Endothelial cell of umbilical vein (primary cell): ENCODE measurements around the gene NME7. TPM values are rescaled to one million over a fixed set of nuclear protein-coding genes. Genes with fewer than 3 reads are reported as not detected.

Experiments used
- BruUV-seq: library from RNA; stranded (reverse); fragments of 400-500 nt; replicated peaks from 2 replicates; lab custom pipeline; 2021; lab: Mats Ljungman, UMichigan
- CTCF ChIA-PET: fragments of 300-600, 350-600 bp; sonication (Branson Sonifier 250); formaldehyde crosslinking; loops from one replicate; lab custom pipeline; 2021; ENCODE audit warnings: antibody characterized with exemption, inconsistent platforms; lab: Charles Lee
- POLR2A ChIA-PET: fragments of 300-600, 350-600 bp; sonication (Branson Sonifier 250); formaldehyde crosslinking; loops from one replicate; lab custom pipeline; 2021; ENCODE audit warnings: antibody characterized with exemption, inconsistent platforms; lab: Charles Lee
- DNase-seq: peaks from one replicate; pipeline ENCODE4 v3.0.0-alpha.2; 2011; ENCODE audit warnings: low read depth, low spot score
- FAIRE-seq: peaks from 2 replicates; lab custom pipeline; 2011; peaks lifted over from hg19 to GRCh38; lab: Jason Lieb, UNC
- H2AFZ ChIP-seq: 2 replicates; pipeline ENCODE4 v1.6.0; 2012; ENCODE audit warnings: low read depth, low read length, control low read depth, inconsistent platforms
- H3K27ac ChIP-seq: 2 replicates; pipeline ENCODE4 v1.5.1; 2011; ENCODE audit warnings: low read depth, mild to moderate bottlenecking, control low read depth, low read length, moderate library complexity; ENCODE audit not compliant: insufficient read depth
- H3K27me3 ChIP-seq, 2 experiments: 2 replicates each; pipeline versions ENCODE4 v1.6.0 to v1.6.1; 2011; ENCODE audit warnings: low read length in 2 of 2, mixed read lengths in 1 of 2; ENCODE audit not compliant: control insufficient read depth in 2 of 2, insufficient read depth in 2 of 2
- H3K36me3 ChIP-seq, 2 experiments: 2 replicates in 1 of 2; 3 replicates in 1 of 2; pipeline ENCODE4 v1.5.1; 2011; ENCODE audit warnings: low read length in 2 of 2, mild to moderate bottlenecking in 1 of 2, moderate library complexity in 1 of 2; ENCODE audit not compliant: control insufficient read depth in 2 of 2, insufficient read depth in 2 of 2; ENCODE audit errors: extremely low read depth in 1 of 2
- H3K4me1 ChIP-seq: 3 replicates; pipeline ENCODE4 v1.5.1; 2011; ENCODE audit warnings: mild to moderate bottlenecking, low read length; ENCODE audit not compliant: control insufficient read depth, insufficient read depth; ENCODE audit errors: extremely low read depth
- H3K4me2 ChIP-seq: 2 replicates; pipeline ENCODE4 v1.6.1; 2011; ENCODE audit warnings: low read length, control low read depth, mixed read lengths; ENCODE audit not compliant: insufficient read depth
- H3K4me3 ChIP-seq, 3 experiments: fragments of 200-600 bp in 1 of 3; sonication (generic), shearing (Covaris generic) in 1 of 3; replicated peaks in 1 of 3; 2 replicates each; pipeline ENCODE4 v1.5.1; 2011 to 2016; ENCODE audit warnings: control low read depth in 3 of 3, low read length in 3 of 3, mild to moderate bottlenecking in 2 of 3, inconsistent platforms in 1 of 3, low read depth in 1 of 3, moderate library complexity in 1 of 3; ENCODE audit not compliant: insufficient read depth in 1 of 3
- H3K79me2 ChIP-seq: 2 replicates; pipeline ENCODE4 v1.6.0; 2012; ENCODE audit warnings: low read length, inconsistent platforms; ENCODE audit not compliant: control insufficient read depth, insufficient read depth
- H3K9ac ChIP-seq: replicated peaks from 2 replicates; pipeline ENCODE3; 2011; ENCODE audit warnings: low read length, control low read depth; ENCODE audit not compliant: insufficient read depth; ENCODE audit errors: extremely low read depth
- H3K9me1 ChIP-seq: replicated peaks from 3 replicates; pipeline ENCODE4 v1.6.0; 2011; ENCODE audit warnings: mild to moderate bottlenecking, low read length; ENCODE audit not compliant: control insufficient read depth, insufficient read depth; ENCODE audit errors: extremely low read depth
- H3K9me3 ChIP-seq: replicated peaks from 2 replicates; pipeline ENCODE4 v1.5.1; 2012; ENCODE audit warnings: low read length, inconsistent platforms; ENCODE audit not compliant: control insufficient read depth, insufficient read depth
- H4K20me1 ChIP-seq: replicated peaks from 2 replicates; pipeline ENCODE3; 2011; ENCODE audit warnings: mild to moderate bottlenecking, low read length; ENCODE audit not compliant: control insufficient read depth, insufficient read depth; ENCODE audit errors: extremely low read depth
- CTCF ChIP-seq, 2 donors: IDR thresholded peaks; 1 replicate in 1 of 2; 2 replicates in 1 of 2; pipeline ENCODE4 v1.5.1; 2011; ENCODE audit warnings: low read length in 2 of 2, mild to moderate bottlenecking in 2 of 2, moderate library complexity in 2 of 2, control low read depth in 1 of 2, inconsistent platforms in 1 of 2, low read depth in 1 of 2; ENCODE audit not compliant: insufficient read depth in 1 of 2; ENCODE audit errors: extremely low read depth in 1 of 2
- EZH2 ChIP-seq: IDR thresholded peaks from 2 replicates; pipeline ENCODE4 v1.6.1; 2012; ENCODE audit warnings: borderline replicate concordance, low read depth, mild to moderate bottlenecking, moderate library complexity, low read length, inconsistent platforms; ENCODE audit not compliant: severe bottlenecking
- FOS ChIP-seq: IDR thresholded peaks from 2 replicates; pipeline ENCODE4 v1.6.1; 2011; ENCODE audit warnings: mild to moderate bottlenecking, low read length, moderate library complexity, borderline replicate concordance; ENCODE audit not compliant: insufficient read depth
- GATA2 ChIP-seq: IDR thresholded peaks from 2 replicates; pipeline ENCODE4 v1.7.0; 2011; ENCODE audit warnings: low read depth, mild to moderate bottlenecking, moderate library complexity, mixed read lengths, low read length; ENCODE audit not compliant: insufficient read length, insufficient read depth
- MYC ChIP-seq: IDR thresholded peaks from one replicate; pipeline ENCODE4 v1.6.1; 2011; ENCODE audit warnings: mild to moderate bottlenecking, low read depth, low read length
- POLR2A ChIP-seq: IDR thresholded peaks from 2 replicates; pipeline ENCODE4 v1.6.1; 2012; ENCODE audit warnings: low read depth, mild to moderate bottlenecking, control low read depth, low read length
- POLR2AphosphoS5 ChIP-seq: IDR thresholded peaks from 2 replicates; pipeline ENCODE4 v1.6.1; 2012; ENCODE audit warnings: low read depth, mild to moderate bottlenecking, control low read depth, low read length, moderate library complexity; ENCODE audit not compliant: insufficient read depth
- dilution Hi-C: fragments of 300-500 bp; cut with MboI; formaldehyde crosslinking; loops from one replicate; pipeline ENCODE4 v1.15.0; 2019; ENCODE audit warnings: low sequenced_read_pairs; ENCODE audit not compliant: extremely low pct_ligation_motif_present
- intact Hi-C: fragments of 100-400 bp; cut with micrococcal nuclease; formaldehyde crosslinking; loops from one replicate; pipeline ENCODE4 v1.10.0; 2022
- polyA plus RNA-seq, 4 experiments: library from polyadenylated mRNA; depleted of rRNA in 3 of 4; stranded (reverse) in 3 of 4; unstranded in 1 of 4; fragments of >200 nt; gene quantifications; 2 replicates each; pipeline versions ENCODE4 v1.2.1 to v1.2.3, GENCODE V29; 2011 to 2012; ENCODE audit warnings: missing spikeins in 1 of 4
- total RNA-seq: library from RNA; stranded (reverse); gene quantifications from 2 replicates; pipeline ENCODE4 v1.2.3, GENCODE V29; 2021
- TF ChIP-seq, protein P1 (sequence below): IDR thresholded peaks from 2 replicates; pipeline ENCODE4 v1.6.1; 2011; ENCODE audit not compliant: insufficient read depth, insufficient read length

NME7 gene
- total and polyA plus RNA-seq, 2 donors (not counting 3 experiments of a cell fraction or from before 2014, with no cell fraction given), result 16.5 to 25.3 TPM

DNA sequence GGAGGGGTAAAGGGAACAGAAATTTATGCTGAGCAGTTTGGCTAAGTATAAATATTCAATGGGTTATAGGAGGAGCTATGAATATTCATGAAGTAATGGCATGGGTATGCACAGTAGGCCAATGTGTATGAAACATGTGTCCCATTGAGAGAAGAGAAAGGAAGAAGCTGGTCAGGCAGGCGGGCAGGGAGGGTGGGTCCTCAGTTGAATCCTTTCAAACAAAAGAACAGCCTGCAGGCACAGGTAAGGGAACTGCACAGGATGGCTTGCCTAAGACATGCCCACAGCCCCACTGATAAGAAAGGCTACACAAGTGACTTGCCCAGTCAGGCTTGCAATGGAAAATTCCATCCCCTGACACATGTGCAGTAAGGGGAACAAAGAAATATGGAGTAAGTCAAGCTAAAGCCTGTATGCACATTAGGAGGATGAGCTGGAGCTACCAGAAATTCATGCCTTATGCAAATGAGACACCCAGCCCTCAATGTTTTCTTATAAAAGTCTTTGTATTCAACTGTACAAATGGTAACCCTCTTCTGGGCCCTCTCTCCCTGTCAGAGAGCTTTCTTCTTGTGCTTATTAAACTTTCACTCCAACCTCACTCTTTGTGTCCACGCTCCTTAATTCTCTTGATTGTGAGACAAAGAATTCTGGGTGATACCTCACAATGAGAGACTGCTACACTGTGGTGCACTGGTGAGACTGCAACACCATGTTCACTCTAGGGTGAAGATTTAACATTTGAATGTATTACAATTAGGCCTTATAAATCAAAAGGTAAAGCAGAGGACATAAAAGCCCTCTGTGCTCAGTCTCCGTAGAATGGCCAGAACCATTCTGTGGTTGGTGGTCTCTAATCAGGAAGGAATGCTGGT lies 164.6 kb downstream of the NME7 start:
- H3K27me3 ChIP-seq, result no peaks in the 10 kb centered on the region
- H4K20me1 ChIP-seq, result no peaks in the 10 kb centered on the region
- H3K9me1 ChIP-seq, result no peaks in the 10 kb centered on the region
- H3K36me3 ChIP-seq, result no peaks in the 10 kb centered on the region
- no peak overlapping the region for H3K9ac ChIP-seq
- H3K4me2 ChIP-seq, result no peak overlapping the region
- H3K4me3 ChIP-seq, result no peak overlapping the region
- intact Hi-C loops (no loop called here), dilution Hi-C loops (no loop called here)
- no peak for DNase-seq
- TF ChIP-seq, protein P1, sequence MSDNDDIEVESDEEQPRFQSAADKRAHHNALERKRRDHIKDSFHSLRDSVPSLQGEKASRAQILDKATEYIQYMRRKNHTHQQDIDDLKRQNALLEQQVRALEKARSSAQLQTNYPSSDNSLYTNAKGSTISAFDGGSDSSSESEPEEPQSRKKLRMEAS, result no peak
- TF ChIP-seq GATA2 (no peak), POLR2AphosphoS5 (no peak), FOS (no peak), POLR2A (no peak), MYC (no peak), CTCF (IDR thresholded peaks at IDR 0.05; ENCODE audit: extremely low read depth in 1 of 2, insufficient read depth in 1 of 2, low read depth in 1 of 2, low read length in 2 of 2) (no peak), EZH2 (no peak)
- no TSS peak for BruUV-seq
- ChIA-PET POLR2A (no interaction called here), CTCF (interaction anchor here (1.6 kb wide), 1 partner anchor 145 kb away, joined by 3 read pairs; no protein-coding TSS in a partner anchor)
- no peak overlapping the region for H3K27ac ChIP-seq
- no peak overlapping the region for H2AFZ ChIP-seq
- H3K4me1 ChIP-seq, result no peaks in the 10 kb centered on the region
- no peaks in the 10 kb centered on the region for H3K9me3 ChIP-seq
- no peak for FAIRE-seq
- H3K79me2 ChIP-seq, result no peaks in the 10 kb centered on the region
